GM18526 (cell line): ENCODE results near the gene RNF213.

Source experiments
- POLR2A ChIP-seq: IDR thresholded peaks from 3 replicates; pipeline ENCODE4 v1.6.1; 2011; ENCODE audit not compliant: insufficient read length; ENCODE audit errors: extremely low read depth

Gene RNF213

GRCh38 chr17:80426671-80427326 is 166.1 kb downstream of the RNF213 start:
- no peak for TF ChIP-seq POLR2A

- no peak for TF ChIP-seq POLR2A
Observed at GRCh38 chr17:80427366-80428282, 167.0 kb downstream of the RNF213 start.

- TF ChIP-seq POLR2A: no peak
Observed at GRCh38 chr17:80428363-80428762, 167.7 kb downstream of the RNF213 start.

DNA sequence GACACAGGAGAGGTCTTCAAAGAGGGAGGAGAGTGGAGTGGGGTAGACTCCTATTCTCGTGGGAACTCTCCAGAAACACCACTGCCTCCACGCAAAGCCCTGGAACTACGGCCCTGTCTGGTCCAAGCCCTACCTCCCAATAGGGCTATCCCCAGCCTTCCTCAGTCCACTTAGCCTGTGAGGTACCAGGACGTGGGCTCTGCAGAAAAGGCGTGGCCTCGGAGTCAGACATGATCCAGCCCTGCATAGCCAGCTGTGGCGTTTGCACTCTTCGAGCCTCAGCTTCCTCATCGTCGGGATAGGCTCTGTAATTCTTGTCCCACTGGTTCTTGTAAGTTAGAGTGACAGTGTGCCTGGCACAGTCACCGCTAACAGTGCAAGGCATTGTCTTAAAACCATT is 168.1 kb downstream of the RNF213 start:
- no peak for TF ChIP-seq POLR2A

DNA sequence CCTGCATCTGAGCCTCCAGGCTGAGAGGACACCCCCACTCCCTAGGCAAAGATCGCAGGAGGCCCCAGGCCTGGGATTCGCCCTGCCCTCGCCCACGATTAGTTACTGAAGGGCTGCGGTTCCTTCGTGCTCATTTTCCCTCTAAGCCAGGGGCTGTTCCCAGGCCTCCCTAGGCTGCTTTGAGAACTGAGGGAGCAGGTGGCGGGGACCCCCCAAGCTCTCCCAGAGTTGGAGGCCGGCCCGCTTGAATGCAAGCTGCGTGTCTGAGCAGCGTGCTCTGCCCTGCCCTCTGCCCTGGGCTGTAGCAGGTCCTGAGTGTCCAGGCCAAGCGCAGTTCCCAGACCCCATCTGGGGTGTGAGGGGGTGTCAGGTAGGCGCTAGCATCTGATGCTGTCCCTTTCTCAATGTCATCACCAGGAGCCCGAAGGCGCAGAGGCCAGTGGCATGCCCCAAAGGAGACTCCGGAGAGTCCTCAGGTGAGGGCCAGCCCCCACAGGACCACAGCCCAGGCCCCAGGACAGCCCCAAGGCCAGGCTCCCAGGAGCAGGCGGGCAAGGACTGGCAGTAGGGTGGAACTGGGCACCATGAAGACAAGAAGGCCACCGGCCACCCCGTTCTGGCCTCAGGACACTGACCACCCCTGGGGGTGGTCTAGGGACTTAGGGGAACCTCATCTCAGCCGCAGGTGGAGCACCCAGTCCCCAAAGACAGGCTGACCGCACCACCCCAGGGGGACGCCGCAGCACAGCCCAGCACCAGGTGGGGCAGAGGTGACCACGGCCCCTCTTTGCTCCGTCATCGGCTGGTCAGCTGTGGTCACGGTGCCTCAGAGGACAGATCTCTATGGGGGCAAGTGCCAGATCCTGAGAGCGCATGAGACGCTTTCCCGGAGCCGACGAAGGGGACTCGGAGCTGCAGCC is 169.0 kb downstream of the RNF213 start:
- TF ChIP-seq POLR2A: no peak

DNA sequence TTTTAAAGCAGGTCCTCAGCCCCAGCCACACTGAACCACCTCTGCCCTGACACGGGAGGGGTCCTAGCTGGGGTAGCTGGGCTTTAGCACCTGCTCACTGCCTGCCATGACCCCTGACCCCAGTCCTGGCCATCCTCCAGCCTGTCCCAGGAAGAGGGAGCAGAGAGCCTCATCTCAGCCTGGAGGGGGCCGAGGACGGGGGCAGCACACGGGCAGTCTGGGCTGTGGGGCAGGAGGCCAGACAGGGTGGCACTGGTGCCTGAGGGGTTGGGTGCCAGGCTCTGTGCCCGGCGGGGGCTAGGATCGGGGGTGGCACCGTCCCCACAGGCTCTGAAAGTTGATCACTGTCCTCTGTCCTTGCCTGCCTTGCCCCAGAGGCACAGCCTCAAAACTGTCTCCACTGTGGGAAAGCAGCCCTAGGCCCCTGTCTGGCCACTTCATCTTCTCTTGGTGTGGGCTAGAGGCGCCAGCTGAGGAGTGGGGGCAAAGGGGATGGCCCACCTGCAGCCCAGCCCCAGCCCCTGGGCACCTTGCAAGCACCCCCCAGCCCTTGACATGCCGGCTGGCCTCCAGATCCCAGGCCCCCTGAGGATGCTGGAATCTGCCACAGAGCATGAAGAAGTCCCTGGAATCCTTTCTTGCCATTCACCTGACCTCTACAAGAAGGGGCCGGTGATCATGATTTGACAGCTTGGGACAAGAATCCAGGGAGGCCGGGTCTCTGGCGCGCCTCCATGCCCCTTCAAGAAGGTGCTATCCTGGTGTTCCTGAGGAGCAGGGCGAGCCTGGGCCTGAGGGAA is 170.0 kb downstream of the RNF213 start:
- TF ChIP-seq POLR2A: no peak

- TF ChIP-seq POLR2A: no peak
Observed at GRCh38 chr17:80431246-80432195, 170.9 kb downstream of the RNF213 start.

DNA sequence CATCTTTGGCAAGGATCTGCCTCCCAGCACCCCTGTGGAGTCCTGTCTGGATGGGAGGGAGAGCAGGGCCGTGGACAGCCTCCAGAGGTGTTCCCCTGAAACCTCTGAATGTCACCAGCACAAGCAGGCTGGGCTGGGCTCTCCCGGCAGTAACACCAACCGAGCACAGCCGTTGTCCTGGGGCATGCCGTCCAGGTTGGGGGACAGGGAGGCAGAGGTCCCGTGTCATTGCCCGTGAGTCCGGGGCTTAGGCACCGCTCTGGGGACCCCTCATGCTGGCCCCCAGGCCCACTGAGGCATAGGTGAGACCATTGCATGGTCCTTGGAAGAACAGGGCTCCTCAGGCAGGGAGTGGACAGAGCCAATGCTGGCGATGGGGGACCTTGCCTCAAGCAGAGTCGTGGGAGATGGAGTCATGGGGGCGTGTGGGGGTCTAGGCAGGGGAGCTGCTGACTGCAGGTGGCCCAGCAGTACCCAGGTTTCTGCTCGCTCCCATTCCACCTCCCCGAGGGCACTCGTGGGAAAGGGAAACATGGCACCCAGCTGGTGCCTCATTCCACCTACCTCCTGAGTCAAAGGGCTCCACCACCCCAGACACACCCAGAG is 171.8 kb downstream of the RNF213 start:
- TF ChIP-seq POLR2A: no peak

GRCh38 chr17:80432961-80433550 is 172.4 kb downstream of the RNF213 start:
- TF ChIP-seq POLR2A: no peak

- TF ChIP-seq POLR2A: no peak
Observed at GRCh38 chr17:80433916-80434666, 173.4 kb downstream of the RNF213 start.

DNA sequence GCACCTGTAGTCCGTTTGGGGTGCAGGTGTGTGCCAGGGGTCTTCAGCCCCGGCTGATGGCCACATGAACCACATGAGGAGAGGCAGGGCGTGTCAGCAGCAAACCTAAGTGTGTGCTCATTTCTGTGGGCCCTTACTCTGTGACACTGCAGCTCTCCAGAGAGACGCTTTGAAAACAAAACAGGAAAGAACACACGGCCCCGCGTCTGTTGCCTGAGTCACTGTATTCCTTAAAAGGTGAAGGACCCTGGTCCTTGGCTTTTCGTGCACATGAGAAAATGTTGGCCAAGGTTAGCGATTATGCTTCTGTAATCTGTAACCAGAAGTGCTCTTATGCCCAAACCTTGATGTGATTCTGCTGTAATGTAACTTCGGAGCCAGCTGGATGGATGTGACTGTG is 176.9 kb downstream of the RNF213 start:
- no peak for TF ChIP-seq POLR2A

GRCh38 chr17:80438806-80439205 is 178.2 kb downstream of the RNF213 start:
- no peak for TF ChIP-seq POLR2A
